IPS-18c (cell line): ENCODE data around the gene PADI1.
"Not testable (repeated sequence)": the region's sequence is repeated elsewhere in the genome, so short reads cannot be mapped to it uniquely, and the experiment has no call there.

Experiments used
- H3K4me3 ChIP-seq: 2 replicates; pipeline ENCODE4 v1.7.0; 2013; ENCODE audit warnings: low read depth, mild to moderate bottlenecking, low read length, moderate library complexity; ENCODE audit not compliant: insufficient read depth
- H3K9me3 ChIP-seq: one replicate; pipeline ENCODE4 v1.6.1; 2013; ENCODE audit warnings: mild to moderate bottlenecking, low read length, moderate library complexity; ENCODE audit not compliant: control insufficient read depth, insufficient read depth

The PADI1 gene

GRCh38 chr1:17227358-17227915 lies 22.5 kb downstream of the PADI1 start:
- no peak overlapping the region for H3K4me3 ChIP-seq

GRCh38 chr1:17228619-17229018 lies 23.7 kb downstream of the PADI1 start:
- H3K9me3 ChIP-seq, result peaks cover 1% of the 10 kb centered on the region
- H3K4me3 ChIP-seq, result no peak overlapping the region

More at GRCh38 chr1:17227358-17227915, 22.5 kb downstream of the PADI1 start:
- peaks cover 2% of the 10 kb centered on the region for H3K9me3 ChIP-seq

GRCh38 chr1:17229379-17229778 lies 24.5 kb downstream of the PADI1 start:
- H3K9me3 ChIP-seq, result no peaks in the 10 kb centered on the region
- H3K4me3 ChIP-seq, result no peak overlapping the region

GRCh38 chr1:17230106-17230505 lies 25.2 kb downstream of the PADI1 start:
- Histone ChIP-seq H3K4me3 (no peak overlapping the region), H3K9me3 (no peaks in the 10 kb centered on the region)

- H3K9me3 ChIP-seq, result no peaks in the 10 kb centered on the region
- no peak overlapping the region for H3K4me3 ChIP-seq
Observed at GRCh38 chr1:17230671-17231310, 25.9 kb downstream of the PADI1 start.

- Histone ChIP-seq H3K4me3 (no peak overlapping the region), H3K9me3 (no peaks in the 10 kb centered on the region)
Observed at GRCh38 chr1:17232759-17233661, 28.1 kb downstream of the PADI1 start.

GRCh38 chr1:17233675-17234320 lies 28.9 kb downstream of the PADI1 start:
- H3K4me3 ChIP-seq, result no peak overlapping the region
- H3K9me3 ChIP-seq, result no peaks in the 10 kb centered on the region

- H3K4me3 ChIP-seq, result no peak overlapping the region
- no peaks in the 10 kb centered on the region for H3K9me3 ChIP-seq
Observed at GRCh38 chr1:17234405-17234804, 29.5 kb downstream of the PADI1 start.

GRCh38 chr1:17235135-17235885 lies 30.4 kb downstream of the PADI1 start:
- Histone ChIP-seq H3K9me3 (no peaks in the 10 kb centered on the region), H3K4me3 (no peak overlapping the region)

GRCh38 chr1:17236779-17237560 lies 32.0 kb downstream of the PADI1 start:
- H3K9me3 ChIP-seq, result no peaks in the 10 kb centered on the region
- no peak overlapping the region for H3K4me3 ChIP-seq

GRCh38 chr1:17237561-17237903 lies 32.6 kb downstream of the PADI1 start:
- Histone ChIP-seq H3K9me3 (no peaks in the 10 kb centered on the region), H3K4me3 (no peak overlapping the region)

GRCh38 chr1:17239420-17239819 lies 34.5 kb downstream of the PADI1 start:
- H3K9me3 ChIP-seq, result no peaks in the 10 kb centered on the region
- H3K4me3 ChIP-seq, result no peak overlapping the region

GRCh38 chr1:17241011-17241779 lies 36.3 kb downstream of the PADI1 start:
- not testable (repeated sequence) for H3K9me3 ChIP-seq
- peak overlapping the region; percentile 16; the same call in 1 of the 2 replicates for H3K4me3 ChIP-seq

GRCh38 chr1:17241780-17242074 lies 36.8 kb downstream of the PADI1 start:
- H3K9me3 ChIP-seq, H3K4me3 ChIP-seq: not testable (repeated sequence)

GRCh38 chr1:17243274-17243673 lies 38.3 kb downstream of the PADI1 start:
- no peaks in the 10 kb centered on the region for H3K9me3 ChIP-seq
- H3K4me3 ChIP-seq, result no peak overlapping the region
